Thoracic aorta (tissue), 2 donors: ENCODE results near the gene RASL12. TPM values are rescaled to one million over a fixed set of nuclear protein-coding genes. Genes with fewer than 3 reads are reported as not detected.

Source experiments
- ATAC-seq: fragments of 150-250 bp; one replicate; pipeline ENCODE4 v1.8.0; 2017; ENCODE audit warnings: low read depth; ENCODE audit not compliant: insufficient number of reproducible peaks, low FRiP score
- DNase-seq: peaks from one replicate; pipeline ENCODE4 v3.0.0-alpha.2; 2020; ENCODE audit warnings: low spot score
- H3K27ac ChIP-seq, 2 donors: fragments of 200-600 bp; sonication (generic); 1 replicate in 1 of 2; 2 replicates in 1 of 2; pipeline ENCODE4 v1.5.1; 2016; ENCODE audit warnings: mild to moderate bottlenecking in 2 of 2, moderate library complexity in 2 of 2
- H3K27me3 ChIP-seq: fragments of 200-600 bp; sonication (generic); replicated peaks from 2 replicates; pipeline ENCODE4 v1.6.0; 2016; ENCODE audit warnings: mild to moderate bottlenecking; ENCODE audit not compliant: insufficient read depth
- H3K36me3 ChIP-seq: fragments of 200-600 bp; sonication (generic); one replicate; pipeline ENCODE4 v1.5.1; 2016
- H3K4me1 ChIP-seq, 2 donors: fragments of 200-600 bp; sonication (generic); 1 replicate in 1 of 2; 2 replicates in 1 of 2; pipeline versions ENCODE4 v1.5.1 to v1.6.0; 2016; ENCODE audit warnings: low read depth in 2 of 2, mild to moderate bottlenecking in 1 of 2; ENCODE audit not compliant: control insufficient read depth in 1 of 2
- H3K4me3 ChIP-seq: fragments of 200-600 bp; sonication (generic); 2 replicates; pipeline ENCODE4 v1.5.1; 2016; ENCODE audit warnings: mild to moderate bottlenecking
- H3K9me3 ChIP-seq: fragments of 200-600 bp; sonication (generic); 2 replicates; pipeline ENCODE4 v1.5.1; 2016
- total RNA-seq, 2 donors: library from RNA; depleted of rRNA; stranded (reverse); fragments of >200 nt; gene quantifications; one replicate each; pipeline versions ENCODE4 v1.1.0 to v1.2.3, GENCODE V29; 2016
- TF ChIP-seq, protein P1 (sequence below): fragments of 200-600 bp; sonication (generic); IDR thresholded peaks from one replicate; pipeline ENCODE4 v1.5.1; 2019; ENCODE audit warnings: antibody characterized with exemption

The RASL12 gene
- total RNA-seq, 2 donors from 2014 or later = 211 to 324 TPM

DNA sequence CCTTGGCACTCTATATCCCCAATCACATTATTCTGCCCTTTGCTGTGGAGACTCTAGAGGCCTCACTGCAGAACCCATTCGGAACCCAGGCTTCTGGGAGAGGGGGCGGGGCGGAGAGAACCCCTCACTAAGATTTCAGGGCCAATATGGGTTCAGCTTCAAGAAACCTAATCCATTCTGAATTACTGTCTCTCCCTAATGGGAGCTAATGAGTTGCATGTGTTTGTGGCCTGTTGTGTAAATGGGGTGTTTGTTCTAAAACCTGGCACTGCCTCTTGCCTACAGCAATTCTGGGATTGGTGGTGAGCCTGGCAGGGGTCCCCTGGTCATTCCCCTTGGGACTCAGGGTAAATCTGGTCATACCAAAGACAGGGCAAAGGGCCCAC, 605 bp upstream of the RASL12 start:
- DNase-seq = no peak
- peaks cover 59 to 77% of the 10 kb centered on the region in 2 donors for H3K4me1 ChIP-seq

DNA sequence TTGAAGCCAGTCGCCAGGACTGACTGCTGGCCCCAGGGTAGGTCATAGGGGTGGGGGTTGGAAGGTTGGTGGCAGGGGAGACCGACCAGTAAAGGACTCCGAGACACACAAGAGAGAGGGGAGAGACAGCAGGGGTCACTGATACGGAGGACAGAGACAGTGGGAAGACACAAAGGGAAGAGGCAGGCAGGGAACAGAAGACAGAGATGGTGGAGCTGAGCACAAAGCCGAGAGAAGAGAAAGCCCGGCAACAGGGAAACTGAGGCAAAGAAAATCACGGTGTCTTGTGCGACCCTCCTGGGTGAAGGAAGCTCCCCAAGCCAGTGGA, 510 bp downstream of the RASL12 start:
- Histone ChIP-seq H3K27me3 (no peaks in the 10 kb centered on the region), H3K4me1 (peaks cover 65 to 79% of the 10 kb centered on the region in 2 donors), H3K9me3 (no peaks in the 10 kb centered on the region), H3K4me3 (peak overlapping the region; percentile 89), H3K36me3 (peaks cover 6% of the 10 kb centered on the region), H3K27ac (peak overlapping the region; percentile 97 to 99)
- ATAC-seq (no peak), DNase-seq (no peak)
- TF ChIP-seq, protein P1, sequence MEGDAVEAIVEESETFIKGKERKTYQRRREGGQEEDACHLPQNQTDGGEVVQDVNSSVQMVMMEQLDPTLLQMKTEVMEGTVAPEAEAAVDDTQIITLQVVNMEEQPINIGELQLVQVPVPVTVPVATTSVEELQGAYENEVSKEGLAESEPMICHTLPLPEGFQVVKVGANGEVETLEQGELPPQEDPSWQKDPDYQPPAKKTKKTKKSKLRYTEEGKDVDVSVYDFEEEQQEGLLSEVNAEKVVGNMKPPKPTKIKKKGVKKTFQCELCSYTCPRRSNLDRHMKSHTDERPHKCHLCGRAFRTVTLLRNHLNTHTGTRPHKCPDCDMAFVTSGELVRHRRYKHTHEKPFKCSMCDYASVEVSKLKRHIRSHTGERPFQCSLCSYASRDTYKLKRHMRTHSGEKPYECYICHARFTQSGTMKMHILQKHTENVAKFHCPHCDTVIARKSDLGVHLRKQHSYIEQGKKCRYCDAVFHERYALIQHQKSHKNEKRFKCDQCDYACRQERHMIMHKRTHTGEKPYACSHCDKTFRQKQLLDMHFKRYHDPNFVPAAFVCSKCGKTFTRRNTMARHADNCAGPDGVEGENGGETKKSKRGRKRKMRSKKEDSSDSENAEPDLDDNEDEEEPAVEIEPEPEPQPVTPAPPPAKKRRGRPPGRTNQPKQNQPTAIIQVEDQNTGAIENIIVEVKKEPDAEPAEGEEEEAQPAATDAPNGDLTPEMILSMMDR = no peak

More for the DNA sequence above, 605 bp upstream of the RASL12 start:
- peak overlapping the region; percentile 97 to 99 for H3K27ac ChIP-seq
- no peaks in the 10 kb centered on the region for H3K27me3 ChIP-seq
- ATAC-seq = no peak
- TF ChIP-seq, protein P1 = no peak
- no peaks in the 10 kb centered on the region for H3K9me3 ChIP-seq
- H3K36me3 ChIP-seq = peaks cover 5% of the 10 kb centered on the region
- peak overlapping the region; percentile 89 for H3K4me3 ChIP-seq

DNA sequence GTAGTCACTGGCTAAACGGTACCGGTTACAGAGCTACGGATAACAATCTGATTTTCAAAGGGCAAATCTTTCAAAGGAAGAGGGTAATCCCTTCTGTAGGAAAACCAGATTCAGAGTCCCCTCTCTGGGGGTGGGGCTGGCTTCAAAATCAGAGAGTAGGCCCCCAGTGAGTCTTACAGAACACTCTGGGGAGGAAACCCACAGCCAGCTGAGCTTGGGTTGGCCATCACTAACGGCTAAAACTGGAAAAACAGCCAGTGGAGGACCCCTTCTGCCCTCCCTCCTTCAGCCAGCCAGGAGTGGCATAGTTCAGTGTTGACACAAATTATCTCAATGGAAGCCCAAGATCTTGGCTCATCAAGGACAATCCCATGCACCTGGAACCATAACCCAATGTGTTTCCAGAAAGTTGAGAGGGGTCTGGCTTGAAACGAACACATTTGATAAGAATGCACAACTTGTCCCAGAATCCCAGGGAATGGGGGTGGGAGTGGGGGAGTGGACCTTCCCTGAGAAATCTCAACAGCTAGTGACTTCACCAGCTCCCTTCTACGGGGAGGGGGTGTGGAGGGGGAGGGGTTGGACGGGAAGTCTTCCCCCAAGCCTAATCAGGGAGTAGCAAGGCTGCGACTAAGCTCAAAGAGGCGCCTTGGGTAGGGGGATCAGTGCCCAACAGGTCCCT, 1.0 kb downstream of the RASL12 start:
- DNase-seq (no peak), ATAC-seq (peak; percentile 46)
- H3K36me3 ChIP-seq = peaks cover 9% of the 10 kb centered on the region
- no peaks in the 10 kb centered on the region for H3K27me3 ChIP-seq
- H3K27ac ChIP-seq = peak overlapping the region; percentile 97 to 99
- no peaks in the 10 kb centered on the region for H3K9me3 ChIP-seq
- TF ChIP-seq, protein P1 = no peak
- H3K4me1 ChIP-seq = peaks cover 63 to 79% of the 10 kb centered on the region in 2 donors
- peak overlapping the region; percentile 89 for H3K4me3 ChIP-seq

DNA sequence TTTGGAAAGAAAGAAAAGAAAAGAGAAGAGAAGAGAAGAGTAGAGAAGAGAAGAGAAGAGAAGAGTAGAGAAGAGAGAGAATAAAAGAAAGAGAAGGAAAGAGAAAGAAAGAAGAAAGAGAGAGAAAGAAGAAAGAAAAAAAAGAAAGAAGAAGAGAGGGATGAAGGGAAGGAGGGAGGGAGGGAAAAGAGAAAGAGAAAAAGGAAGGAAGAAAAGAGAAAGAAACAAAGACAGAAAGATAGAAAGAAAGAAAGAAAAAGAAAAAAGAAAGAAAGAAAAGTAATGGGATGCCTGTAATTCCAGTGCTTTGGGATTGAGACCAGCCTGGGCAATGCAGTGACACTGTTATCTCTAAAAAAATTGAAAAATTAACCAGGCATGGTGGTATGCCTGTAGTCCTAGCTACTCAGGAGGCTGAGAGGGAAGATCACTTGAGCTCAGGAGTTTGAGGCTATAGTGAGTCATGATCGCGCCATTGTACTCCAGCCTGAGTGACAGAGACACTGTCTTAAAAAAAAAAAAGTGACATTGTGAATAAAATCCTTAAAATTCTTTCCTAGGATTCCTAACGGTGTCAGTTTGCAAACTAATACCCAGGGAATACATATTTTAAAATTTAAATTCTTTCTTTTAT, 1.7 kb downstream of the RASL12 start:
- TF ChIP-seq, protein P1 = no peak
- Histone ChIP-seq H3K9me3 (no peaks in the 10 kb centered on the region), H3K27me3 (no peaks in the 10 kb centered on the region), H3K4me1 (peaks cover 63 to 79% of the 10 kb centered on the region in 2 donors), H3K4me3 (peak overlapping the region; percentile 89), H3K36me3 (peaks cover 9% of the 10 kb centered on the region), H3K27ac (peak overlapping the region; percentile 97 to 99)
- ATAC-seq (no peak), DNase-seq (no peak)

DNA sequence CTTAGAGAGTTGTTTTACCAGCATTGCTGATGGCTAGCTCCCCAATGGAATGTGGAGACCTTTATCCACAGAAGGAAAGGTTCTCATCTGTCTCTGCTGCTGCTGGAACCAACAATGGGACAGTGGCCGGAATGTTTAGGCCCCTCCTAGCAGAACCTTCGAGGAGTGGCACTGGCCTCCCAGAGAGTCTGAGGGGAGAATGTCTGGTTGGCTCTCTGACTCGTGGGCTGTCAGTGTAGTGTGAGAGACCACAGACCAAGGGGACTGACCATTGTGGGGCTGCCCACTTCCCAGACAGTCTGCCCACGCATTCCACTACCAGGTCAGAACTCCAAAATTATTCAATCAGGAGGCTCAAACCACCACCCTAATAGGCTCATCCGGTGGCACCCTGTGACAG, 5.1 kb downstream of the RASL12 start:
- Histone ChIP-seq H3K27ac (peak overlapping the region; percentile 97 to 99), H3K36me3 (peaks cover 28% of the 10 kb centered on the region), H3K4me1 (peaks cover 60 to 82% of the 10 kb centered on the region in 2 donors), H3K4me3 (peak overlapping the region; percentile 11), H3K9me3 (no peaks in the 10 kb centered on the region), H3K27me3 (no peaks in the 10 kb centered on the region)
- DNase-seq = no peak
- no peak for ATAC-seq
- TF ChIP-seq, protein P1 = no peak
